ENCODE data around the gene MDP1.

Gene MDP1

GRCh38 chr14:24194186-24194872, 21.5 kb downstream of the MDP1 start:
- TF ChIP-seq FOXP2 (optimal IDR thresholded peaks at IDR 0.05; ENCODE audit: borderline replicate concordance, extremely low read depth, extremely low read length, insufficient read depth): no peak
- no peak for TF ChIP-seq POLR2AphosphoS5 (IDR thresholded peaks at IDR 0.05; ENCODE audit: low read depth, low read length)
- no peak for TF ChIP-seq TAF1 (IDR thresholded peaks at IDR 0.05; ENCODE audit: borderline replicate concordance, insufficient read depth, low read length)
- no peak for TF ChIP-seq SIN3A (IDR thresholded peaks at IDR 0.05; ENCODE audit: borderline replicate concordance, insufficient read depth, low read length)

GRCh38 chr14:24192933-24193332, 22.9 kb downstream of the MDP1 start:
- no peak for TF ChIP-seq REST (IDR thresholded peaks at IDR 0.05; ENCODE audit: insufficient read depth in 1 of 2, low read depth in 2 of 2, low read length in 2 of 2)
- no peak for TF ChIP-seq TAF1 (IDR thresholded peaks at IDR 0.05; ENCODE audit: borderline replicate concordance, insufficient read depth, low read length)
- no peak for TF ChIP-seq POLR2AphosphoS5 (IDR thresholded peaks at IDR 0.05; ENCODE audit: low read depth, low read length)
- no peak for TF ChIP-seq FOXP2 (optimal IDR thresholded peaks at IDR 0.05; ENCODE audit: borderline replicate concordance, extremely low read depth, extremely low read length, insufficient read depth)
- no peak for TF ChIP-seq SIN3A (IDR thresholded peaks at IDR 0.05; ENCODE audit: borderline replicate concordance, insufficient read depth, low read length)

GRCh38 chr14:24190416-24190815, 25.4 kb downstream of the MDP1 start:
- TF ChIP-seq TAF1 (IDR thresholded peaks at IDR 0.05; ENCODE audit: borderline replicate concordance, insufficient read depth, low read length) (no peak), POLR2AphosphoS5 (IDR thresholded peaks at IDR 0.05; ENCODE audit: low read depth, low read length) (no peak), SIN3A (IDR thresholded peaks at IDR 0.05; ENCODE audit: borderline replicate concordance, insufficient read depth, low read length) (no peak), REST (IDR thresholded peaks at IDR 0.05; ENCODE audit: insufficient read depth in 1 of 2, low read depth in 2 of 2, low read length in 2 of 2) (no peak), FOXP2 (optimal IDR thresholded peaks at IDR 0.05; ENCODE audit: borderline replicate concordance, extremely low read depth, extremely low read length, insufficient read depth) (no peak)

- TF ChIP-seq REST (IDR thresholded peaks at IDR 0.05; ENCODE audit: insufficient read depth in 1 of 2, low read depth in 2 of 2, low read length in 2 of 2) (no peak), POLR2AphosphoS5 (IDR thresholded peaks at IDR 0.05; ENCODE audit: low read depth, low read length) (no peak), TAF1 (IDR thresholded peaks at IDR 0.05; ENCODE audit: borderline replicate concordance, insufficient read depth, low read length) (no peak), SIN3A (IDR thresholded peaks at IDR 0.05; ENCODE audit: borderline replicate concordance, insufficient read depth, low read length) (no peak), FOXP2 (optimal IDR thresholded peaks at IDR 0.05; ENCODE audit: borderline replicate concordance, extremely low read depth, extremely low read length, insufficient read depth) (no peak)
Observed at GRCh38 chr14:24189460-24189859, 26.4 kb downstream of the MDP1 start.

- no peak for TF ChIP-seq TAF1 (IDR thresholded peaks at IDR 0.05; ENCODE audit: borderline replicate concordance, insufficient read depth, low read length)
- TF ChIP-seq POLR2AphosphoS5 (IDR thresholded peaks at IDR 0.05; ENCODE audit: low read depth, low read length): no peak
- TF ChIP-seq REST (IDR thresholded peaks at IDR 0.05; ENCODE audit: insufficient read depth in 1 of 2, low read depth in 2 of 2, low read length in 2 of 2): no peak
Observed at GRCh38 chr14:24189059-24189375, 26.8 kb downstream of the MDP1 start.
